HEK293 (cell line): Measurements from ENCODE around the gene GPX8.

Source experiments
- CTCF ChIP-seq: fragments of 450-650 bp; formaldehyde crosslinking; IDR thresholded peaks from 2 replicates; pipeline ENCODE4 v1.5.1; 2016; ENCODE audit warnings: missing biosample characterization, missing genetic modification characterization
- ZFP69B ChIP-seq: fragments of 450-650 bp; formaldehyde crosslinking; IDR thresholded peaks from 2 replicates; pipeline ENCODE4 v1.5.1; 2016; ENCODE audit warnings: missing biosample characterization, missing genetic modification characterization
- ZNF280D ChIP-seq: fragments of 450-650 bp; formaldehyde crosslinking; IDR thresholded peaks from 2 replicates; pipeline ENCODE4 v1.5.1; 2016; ENCODE audit warnings: missing biosample characterization, missing genetic modification characterization

- TF ChIP-seq CTCF (no peak), ZFP69B (tag by site-specific recombination) (no peak), ZNF280D (tag by site-specific recombination) (no peak)
Observed at GRCh38 chr5:55162666-55163065, 2.7 kb downstream of the GPX8 start.
